Forelimb muscle (tissue), 1 donor: Measurements from ENCODE around the gene FOLR1. TPM values are rescaled to one million over a fixed set of nuclear protein-coding genes. Genes with fewer than 3 reads are reported as not detected.

ENCODE experiments used
- DNase-seq: peaks from one replicate; pipeline ENCODE4 v3.0.0-alpha.2; 2013; ENCODE audit warnings: low read depth
- polyA plus RNA-seq: library from polyadenylated mRNA; unstranded; fragments of 120-200 nt; gene quantifications from one replicate; pipeline ENCODE4 v1.2.1, GENCODE V29; 2013; ENCODE audit not compliant: insufficient read length

Gene FOLR1
- polyA plus RNA-seq, 1 donor = 4.1 TPM

GRCh38 chr11:72235351-72236057 lies 43.6 kb downstream of the FOLR1 start:
- DNase-seq = no peak

- DNase-seq = no peak
Measured at GRCh38 chr11:72236083-72236697, 44.2 kb downstream of the FOLR1 start.

DNA sequence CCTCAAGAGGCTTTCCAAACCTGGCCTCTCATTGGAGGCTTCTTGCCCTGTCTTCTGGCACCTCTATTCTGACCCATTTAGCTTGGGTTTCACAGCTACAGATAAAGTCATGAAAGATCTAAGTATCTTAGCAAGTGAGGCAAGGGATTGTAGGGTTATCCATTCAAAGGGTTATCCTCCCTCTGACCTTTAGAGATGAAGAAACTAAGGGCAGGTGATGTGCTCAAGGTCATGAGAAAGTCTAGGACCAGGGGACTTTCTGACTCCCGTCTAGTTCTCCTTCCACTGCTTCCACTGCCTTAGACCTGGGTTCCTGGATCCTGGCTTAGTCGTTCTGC lies 44.8 kb downstream of the FOLR1 start:
- no peak for DNase-seq

DNA sequence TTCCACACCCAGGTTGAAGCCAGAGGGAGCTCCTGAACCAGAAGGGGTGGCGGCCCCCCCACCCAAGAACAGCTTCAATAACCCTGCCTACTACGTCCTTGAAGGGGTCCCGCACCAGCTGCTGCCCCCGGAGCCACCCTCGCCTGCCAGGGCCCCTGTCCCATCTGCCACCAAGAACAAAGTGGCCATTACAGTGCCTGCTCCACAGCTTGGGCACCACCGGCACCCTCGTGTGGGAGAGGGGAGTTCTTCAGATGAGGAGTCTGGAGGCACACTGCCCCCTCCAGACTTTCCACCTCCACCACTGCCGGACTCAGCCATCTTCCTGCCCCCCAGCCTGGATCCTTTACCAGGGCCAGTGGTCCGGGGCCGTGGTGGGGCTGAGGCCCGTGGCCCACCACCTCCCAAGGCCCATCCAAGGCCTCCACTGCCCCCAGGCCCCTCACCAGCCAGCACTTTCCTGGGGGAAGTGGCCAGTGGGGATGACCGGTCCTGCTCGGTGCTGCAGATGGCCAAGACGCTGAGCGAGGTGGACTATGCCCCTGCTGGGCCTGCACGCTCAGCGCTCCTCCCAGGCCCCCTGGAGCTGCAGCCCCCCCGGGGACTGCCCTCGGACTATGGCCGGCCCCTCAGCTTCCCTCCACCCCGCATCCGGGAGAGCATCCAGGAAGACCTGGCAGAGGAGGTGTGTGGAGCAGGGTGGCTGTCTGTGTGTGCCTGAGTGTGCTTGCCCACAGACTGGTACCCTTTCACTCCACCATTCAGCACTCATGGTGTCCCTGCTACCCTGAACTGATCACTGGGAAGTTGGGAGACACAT lies 45.4 kb downstream of the FOLR1 start:
- DNase-seq = no peak

DNA sequence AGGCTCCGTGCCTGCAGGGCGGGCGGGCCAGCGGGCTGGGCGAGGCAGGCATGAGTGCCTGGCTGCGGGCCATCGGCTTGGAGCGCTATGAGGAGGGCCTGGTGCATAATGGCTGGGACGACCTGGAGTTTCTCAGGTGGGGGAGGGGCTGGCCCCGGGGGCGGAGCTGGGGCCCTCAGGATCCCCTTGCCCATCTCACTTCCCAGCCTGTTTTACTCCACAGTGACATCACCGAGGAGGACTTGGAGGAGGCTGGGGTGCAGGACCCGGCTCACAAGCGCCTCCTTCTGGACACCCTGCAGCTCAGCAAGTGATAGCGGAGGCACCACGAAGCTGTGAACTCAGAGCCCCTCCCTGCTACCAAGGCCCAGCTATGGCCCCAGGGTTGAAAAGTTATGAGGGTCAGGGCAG lies 46.1 kb downstream of the FOLR1 start:
- no peak for DNase-seq

- DNase-seq = no peak
Measured at GRCh38 chr11:72238492-72239312, 46.8 kb downstream of the FOLR1 start.

- no peak for DNase-seq
Measured at GRCh38 chr11:72239313-72239848, 47.4 kb downstream of the FOLR1 start.

- no peak for DNase-seq
Measured at GRCh38 chr11:72239849-72240460, 48.0 kb downstream of the FOLR1 start.

- no peak for DNase-seq
Measured at GRCh38 chr11:72240461-72241290, 48.7 kb downstream of the FOLR1 start.

DNA sequence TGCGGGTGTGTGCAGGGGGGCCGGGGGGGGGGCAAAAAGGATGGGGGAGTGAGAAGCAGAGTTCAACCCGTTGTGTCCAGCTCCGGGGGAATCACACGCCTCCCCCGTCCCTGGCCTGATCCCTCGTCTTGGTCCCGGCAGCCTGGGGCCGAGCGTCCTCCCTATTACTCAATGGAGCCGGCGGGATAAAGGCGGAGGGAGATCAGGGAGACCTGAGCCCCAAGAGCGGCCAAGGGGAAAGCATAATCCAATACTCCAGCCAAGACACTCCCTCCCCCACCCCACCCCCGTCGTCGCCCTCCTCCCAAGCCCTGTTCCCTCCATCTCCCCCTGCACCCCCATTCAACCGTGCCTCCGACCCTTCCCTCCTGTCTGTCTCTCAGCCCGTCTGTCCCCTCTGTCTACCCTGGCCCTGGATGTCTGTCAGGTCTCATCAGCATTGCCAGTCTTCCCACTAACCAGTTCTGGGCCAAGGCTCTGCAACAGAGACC lies 49.4 kb downstream of the FOLR1 start:
- DNase-seq = no peak

DNA sequence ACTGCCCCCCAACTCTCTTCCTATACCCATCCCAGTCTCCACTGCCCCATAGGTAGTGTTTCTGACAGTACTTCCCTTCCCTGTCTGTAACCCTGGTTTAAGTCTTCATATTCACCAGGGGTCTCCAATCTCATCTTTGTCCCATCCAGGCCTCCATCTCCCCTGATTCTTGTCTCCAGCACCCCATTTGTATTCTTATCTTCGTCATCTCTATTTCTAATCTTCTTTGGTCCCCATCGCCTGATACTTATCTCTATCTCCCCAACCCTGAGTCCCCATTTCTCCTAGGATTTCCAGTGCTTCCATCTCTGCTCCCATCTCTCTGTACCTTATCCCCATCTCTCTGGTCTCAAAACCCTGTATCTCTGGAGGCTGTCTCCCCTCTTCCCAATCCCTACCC lies 50.2 kb downstream of the FOLR1 start:
- DNase-seq = no peak

DNA sequence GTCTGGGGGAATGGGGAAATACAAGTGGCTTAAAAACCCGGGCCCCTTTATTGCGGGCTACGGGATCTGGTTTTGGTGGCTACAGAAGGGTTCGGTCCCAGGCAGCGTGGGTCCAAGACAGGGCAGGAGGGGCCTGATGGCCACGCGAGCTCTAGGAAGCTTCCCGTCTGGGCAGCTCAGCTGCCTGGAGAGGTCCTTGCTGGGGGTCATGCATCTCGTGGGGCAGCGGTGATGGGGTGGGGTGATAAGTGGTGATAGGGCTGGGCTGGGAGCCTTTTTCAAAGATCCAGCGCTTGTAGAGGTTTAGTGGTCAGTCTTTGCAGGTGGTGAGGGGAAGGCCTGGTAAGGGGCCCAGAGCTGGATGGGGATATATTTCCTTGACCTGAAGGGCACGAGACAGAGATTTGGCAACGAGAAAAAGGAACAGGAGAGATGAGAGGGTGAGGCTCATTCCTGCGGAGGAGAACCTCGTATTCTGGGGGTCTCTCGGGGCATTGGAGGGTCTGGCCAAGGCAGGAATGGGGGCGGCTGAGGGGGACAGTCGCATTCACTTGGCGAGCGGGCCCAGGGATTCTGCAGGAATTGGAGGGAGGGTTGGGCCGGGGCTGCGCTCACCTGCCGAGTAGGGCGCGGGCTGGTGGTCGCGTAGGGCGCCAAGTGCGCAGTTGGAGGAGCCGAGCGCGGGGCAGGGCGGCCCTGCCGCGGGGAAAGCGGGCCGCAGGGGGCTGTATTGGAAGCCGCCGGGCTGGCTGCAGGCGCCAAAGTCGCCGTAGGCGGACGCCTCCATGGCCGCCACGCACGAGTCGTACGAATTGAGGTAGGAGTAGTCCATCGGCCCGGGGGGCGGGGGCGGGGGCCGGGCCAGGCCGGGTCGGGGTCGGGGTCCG lies 51.5 kb downstream of the FOLR1 start:
- no peak for DNase-seq

DNA sequence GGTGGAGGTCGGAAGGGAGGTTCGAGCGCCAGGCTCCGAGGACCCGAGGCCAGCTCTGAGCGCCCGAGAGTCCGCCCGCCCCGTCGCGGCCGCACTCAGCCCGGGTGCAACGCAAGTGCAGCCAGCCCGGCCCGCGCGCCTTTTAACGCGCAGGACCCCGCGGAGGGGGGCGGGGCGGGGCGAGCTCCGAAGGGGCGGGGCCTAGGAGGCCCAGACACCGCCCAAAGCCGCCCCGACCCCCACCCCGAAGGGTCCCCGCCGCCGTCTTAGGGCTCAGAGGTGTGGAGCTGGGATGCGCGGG lies 52.1 kb downstream of the FOLR1 start, which contains the start of gene PHOX2A:
Gene PHOX2A, minus strand, starts transcription at position 117 of the 301 bp plus-strand sequence. CDS start 172 bp downstream, outside the sequence.
- DNase-seq = no peak

- no peak for DNase-seq
Measured at GRCh38 chr11:72244361-72245262, 52.7 kb downstream of the FOLR1 start.

- DNase-seq = no peak
Measured at GRCh38 chr11:72245263-72245816, 53.4 kb downstream of the FOLR1 start.
